MG63 (cell line): ENCODE results near the gene HEXIM2. TPM values are rescaled to one million over a fixed set of nuclear protein-coding genes. Genes with fewer than 3 reads are reported as not detected.

Experiments used
- total RNA-seq: library from RNA; depleted of rRNA; stranded (reverse); fragments of >200 nt; shearing (Covaris generic); gene quantifications from 2 replicates; pipeline ENCODE4 v1.2.3, GENCODE V29; 2014; ENCODE audit warnings: low replicate concordance; rRNA removed

The HEXIM2 gene
- total RNA-seq, 1 experiment from 2014 or later: 20.6 TPM

Other genes starting within 250 kb of the HEXIM2 start
- 5.0 TPM in 1 of 2 replicates, not detected in the other for gene GFAP, start 246.4 kb upstream of the HEXIM2 start, total RNA-seq
- 10.9 and 21.6 TPM in 2 replicates for gene KIF18B, start 214.1 kb upstream of the HEXIM2 start, total RNA-seq
- gene C1QL1, start 193.6 kb upstream of the HEXIM2 start, total RNA-seq: 6.1 and 7.9 TPM in 2 replicates
- 20.7 and 24.1 TPM in 2 replicates for gene DCAKD, start 110.2 kb upstream of the HEXIM2 start, total RNA-seq
- gene NMT1, start 100.6 kb upstream of the HEXIM2 start, total RNA-seq: 103 and 154 TPM in 2 replicates
- 9.4 and 13.3 TPM in 2 replicates for gene PLCD3, start 29.4 kb upstream of the HEXIM2 start, total RNA-seq
- 2.7 and 5.0 TPM in 2 replicates for gene ACBD4, start 26.2 kb upstream of the HEXIM2 start, total RNA-seq
- gene HEXIM1, start 13.4 kb upstream of the HEXIM2 start, total RNA-seq: 20.3 and 20.8 TPM in 2 replicates
- 4.3 and 9.0 TPM in 2 replicates for gene FMNL1, start 60.0 kb downstream of the HEXIM2 start, total RNA-seq
- gene SPATA32, start 100.2 kb downstream of the HEXIM2 start, total RNA-seq: not detected in 2 replicates
- 13.4 and 18.7 TPM in 2 replicates for gene MAP3K14, start 155.1 kb downstream of the HEXIM2 start, total RNA-seq